GM12875 (cell line): ENCODE data around the gene CTAG1A.

ENCODE experiments used
- H3K4me3 ChIP-seq: one replicate; pipeline ENCODE4 v1.5.1; 2011; ENCODE audit warnings: low read depth, low read length, control low read depth
- CTCF ChIP-seq: IDR thresholded peaks from 2 replicates; pipeline ENCODE4 v1.5.1; 2011; ENCODE audit warnings: low read depth, mild to moderate bottlenecking, control low read depth, inconsistent platforms, low read length, moderate library complexity, borderline replicate concordance; ENCODE audit not compliant: insufficient read depth

The CTAG1A gene

GRCh38 chrX:154596290-154596929 lies 11.5 kb downstream of the CTAG1A start:
- no peak for TF ChIP-seq CTCF
- no peak overlapping the region for H3K4me3 ChIP-seq

- no peak for TF ChIP-seq CTCF
- H3K4me3 ChIP-seq, result no peak overlapping the region
Observed at GRCh38 chrX:154597221-154597620, 12.3 kb downstream of the CTAG1A start.

- no peak for TF ChIP-seq CTCF
- H3K4me3 ChIP-seq, result no peak overlapping the region
Observed at GRCh38 chrX:154598656-154599055, 13.7 kb downstream of the CTAG1A start.

DNA sequence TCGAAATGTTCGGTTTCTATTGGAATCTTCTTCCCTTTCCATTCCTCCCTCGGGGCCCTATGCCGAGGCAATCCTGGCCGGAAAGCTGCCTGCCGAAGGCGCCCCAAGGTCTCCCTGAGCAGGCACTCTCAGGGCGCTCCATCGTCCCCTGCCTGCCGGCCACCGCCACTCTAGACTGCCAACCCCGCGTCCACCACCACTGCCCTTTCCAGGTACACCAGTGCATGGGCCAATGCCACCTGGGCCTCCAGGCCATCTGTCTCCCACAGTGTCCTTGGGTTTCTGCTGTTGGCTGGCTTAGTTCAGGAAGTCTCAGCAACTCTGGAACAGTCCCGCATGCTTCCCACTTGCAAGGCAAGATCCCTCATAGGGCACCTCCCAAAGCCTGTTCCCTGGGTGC lies 14.6 kb downstream of the CTAG1A start:
- no peak overlapping the region for H3K4me3 ChIP-seq
- TF ChIP-seq CTCF, result no peak

DNA sequence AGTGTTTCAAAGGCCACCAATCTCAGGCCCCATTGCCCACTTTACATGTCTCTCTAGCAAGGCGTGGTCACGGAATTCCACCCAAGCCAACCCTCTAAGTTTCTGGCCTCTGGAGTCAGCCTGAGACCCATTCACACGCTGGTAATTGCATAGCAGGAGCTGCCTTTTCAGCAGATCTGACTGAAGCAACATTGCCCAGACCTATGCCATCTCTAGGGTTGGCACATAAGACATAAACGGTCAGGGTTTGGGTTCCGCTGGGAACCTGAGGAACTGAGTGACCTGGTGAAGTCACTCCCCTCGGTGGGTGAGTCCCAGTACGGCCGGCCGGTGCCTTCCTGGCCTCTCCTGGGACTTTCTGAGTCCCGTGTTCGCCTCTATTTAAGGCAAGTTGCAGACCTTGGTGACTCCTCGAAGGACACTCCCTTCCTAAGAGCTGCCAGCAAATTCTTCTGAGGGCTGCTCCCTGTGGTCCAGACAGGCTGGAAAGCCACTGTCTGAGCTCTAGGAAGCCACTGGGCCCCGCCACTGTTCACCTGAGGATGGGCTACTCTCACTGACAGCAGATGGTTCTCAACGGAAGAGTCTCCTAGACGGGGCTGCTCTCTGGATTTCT lies 15.9 kb downstream of the CTAG1A start:
- no peak overlapping the region for H3K4me3 ChIP-seq
- TF ChIP-seq CTCF, result no peak

GRCh38 chrX:154602226-154602625 lies 17.3 kb downstream of the CTAG1A start:
- no peak for TF ChIP-seq CTCF
- no peak overlapping the region for H3K4me3 ChIP-seq

- no peak overlapping the region for H3K4me3 ChIP-seq
- TF ChIP-seq CTCF, result no peak
Observed at GRCh38 chrX:154602766-154603437, 18.0 kb downstream of the CTAG1A start.
